GM19438 (cell line): ENCODE measurements around the gene REX1BD.
"Not testable (repeated sequence)": the region's sequence is repeated elsewhere in the genome, so short reads cannot be mapped to it uniquely, and the experiment has no call there.

Source experiments
- ATAC-seq: cut with Tn5 transposase; IDR thresholded peaks from one replicate; pipeline ENCODE4 v1.9.1; 2021; ENCODE audit warnings: low read depth; ENCODE audit not compliant: unreplicated experiment

The REX1BD gene

GRCh38 chr19:18600692-18601397 is 12.2 kb downstream of the REX1BD start:
- ATAC-seq: not testable (repeated sequence)

GRCh38 chr19:18601875-18602274 is 13.3 kb downstream of the REX1BD start:
- ATAC-seq: no peak

GRCh38 chr19:18603255-18603957 is 14.8 kb downstream of the REX1BD start:
- no peak for ATAC-seq

DNA sequence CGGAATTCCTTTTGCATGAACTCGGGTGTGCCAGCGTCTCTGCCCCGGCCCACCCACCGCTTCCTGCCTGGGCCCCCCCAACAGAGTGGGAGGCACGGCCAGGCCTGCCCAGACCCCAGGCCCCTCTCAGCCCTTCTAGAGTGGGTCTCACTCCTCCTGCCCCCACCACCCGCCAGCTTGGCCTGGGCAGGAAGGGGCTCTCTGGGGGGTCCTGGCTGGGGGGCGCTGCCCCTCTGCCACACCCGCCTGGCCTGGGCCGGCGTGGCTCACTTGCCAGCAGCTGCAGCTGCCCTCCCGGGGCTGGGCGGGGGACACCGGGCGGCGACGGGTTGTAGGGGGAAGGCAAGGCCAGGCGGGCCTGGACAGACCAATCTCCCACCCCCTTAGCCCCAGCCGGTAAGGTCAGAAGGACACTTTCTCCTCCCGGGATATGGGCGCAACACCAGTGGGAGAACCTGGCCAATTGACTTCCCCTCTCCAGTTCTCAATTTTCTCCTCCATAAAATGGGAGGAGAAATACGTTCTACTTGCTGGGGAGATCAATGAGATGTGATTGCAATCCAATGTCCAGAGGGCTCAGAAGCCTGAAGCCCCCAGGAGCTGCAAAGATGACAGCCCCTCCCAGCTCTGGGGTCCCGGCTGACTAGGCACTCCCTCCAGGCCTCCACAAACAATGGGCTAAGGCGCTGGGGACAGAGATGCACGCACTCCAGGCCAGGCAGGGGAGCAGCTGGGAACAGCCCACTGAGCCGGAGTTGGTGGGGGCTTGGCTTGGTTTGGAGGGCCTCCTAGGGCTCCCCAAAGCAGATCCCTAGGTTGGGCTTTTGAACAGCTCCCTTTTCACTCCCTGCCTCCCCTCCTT is 15.6 kb downstream of the REX1BD start:
- no peak for ATAC-seq

DNA sequence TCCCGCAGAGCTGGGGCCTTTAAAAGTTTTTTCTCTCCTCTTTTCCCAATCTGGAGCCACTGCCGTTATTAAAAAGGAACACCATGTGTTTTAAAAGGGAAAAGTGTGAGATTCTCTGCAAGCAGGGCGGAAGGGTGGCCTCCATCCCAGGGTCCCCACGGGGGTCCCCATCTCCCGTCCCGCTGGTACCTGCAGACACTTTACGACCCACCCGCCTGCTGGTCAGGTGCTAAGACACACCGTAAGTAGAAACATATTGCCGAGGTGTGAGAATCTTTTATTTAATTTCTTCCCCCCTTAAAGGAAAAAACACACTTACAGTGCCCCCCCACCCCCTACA is 16.2 kb downstream of the REX1BD start:
- ATAC-seq: no peak

- ATAC-seq: no peak
Observed at GRCh38 chr19:18605196-18605545, 16.6 kb downstream of the REX1BD start.

DNA sequence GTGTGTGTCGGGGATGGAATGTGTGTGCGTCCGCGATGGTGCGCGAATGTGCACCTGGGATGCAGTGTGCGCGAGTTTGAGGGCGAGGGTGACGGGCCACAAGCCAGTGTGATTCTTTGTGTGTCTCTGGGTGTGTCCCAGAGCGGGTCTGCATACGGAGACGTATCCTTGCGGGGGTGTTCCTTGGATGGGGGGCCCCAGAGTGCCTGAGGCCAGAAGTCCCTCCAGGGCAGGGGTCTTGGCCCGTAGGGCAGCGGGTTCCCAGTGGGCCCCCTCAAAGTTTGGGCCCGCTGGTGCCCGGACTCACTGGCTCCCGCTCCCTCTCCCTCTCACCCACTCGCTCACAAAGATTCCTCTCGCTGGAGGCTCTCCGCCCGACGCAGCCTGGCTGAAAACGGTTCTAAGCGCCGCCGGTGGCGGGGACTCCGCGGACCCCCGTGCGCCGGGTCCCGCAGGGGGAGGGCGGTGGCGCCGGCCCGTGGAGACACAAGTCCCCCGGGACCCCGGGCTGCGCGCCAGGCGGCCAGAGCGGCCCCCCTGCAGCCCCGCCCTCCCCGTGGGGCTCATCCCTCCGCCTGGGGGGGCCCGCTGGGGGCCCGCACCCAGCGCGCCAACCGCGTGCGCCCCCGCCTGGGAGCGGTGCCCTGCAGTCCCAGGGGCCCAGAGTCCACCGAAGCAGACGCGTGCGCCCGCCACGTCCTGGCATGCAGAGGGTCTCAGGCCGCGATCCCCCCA is 17.1 kb downstream of the REX1BD start:
- no peak for ATAC-seq

- ATAC-seq: no peak
Observed at GRCh38 chr19:18606281-18607225, 18.0 kb downstream of the REX1BD start, which contains the start of gene CRLF1. Gene CRLF1, minus strand, starts transcription at chr19:18606799. Its CDS starts 143 bp downstream, at chr19:18606656.

GRCh38 chr19:18607226-18608101 is 18.9 kb downstream of the REX1BD start:
- no peak for ATAC-seq

DNA sequence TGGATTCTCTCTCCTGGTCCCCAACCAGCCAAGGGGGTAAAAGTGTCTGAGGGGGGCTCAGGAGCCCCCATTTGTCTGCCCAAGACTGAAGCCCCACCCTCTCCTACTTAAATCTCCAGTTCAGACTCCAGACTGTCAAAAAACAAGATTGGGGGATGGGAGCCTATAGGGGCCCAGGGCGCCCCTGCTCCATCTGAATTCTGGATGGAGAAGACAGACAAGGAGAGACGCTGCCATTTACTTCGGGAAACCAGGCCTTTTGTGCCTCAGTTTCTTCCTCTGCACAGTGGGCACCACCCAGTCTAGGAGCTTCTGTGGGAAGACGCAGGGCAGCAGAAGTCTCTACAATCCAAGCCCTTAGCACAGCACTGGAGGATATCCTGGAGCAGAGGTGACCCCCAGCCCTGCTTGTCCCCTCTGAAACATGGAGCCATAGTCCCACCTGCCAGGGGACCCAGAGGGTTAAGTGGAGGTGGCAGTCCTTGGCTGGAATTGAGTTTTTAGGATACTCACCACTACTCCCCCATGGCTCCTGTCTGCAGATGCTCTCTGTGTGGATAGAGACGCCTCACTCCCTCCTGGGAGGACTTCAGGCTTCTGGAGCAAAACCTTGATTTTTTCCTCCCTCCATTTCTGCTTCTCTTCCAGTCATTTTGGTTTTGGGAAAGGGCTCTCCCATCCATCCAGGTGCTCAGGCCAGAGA is 19.7 kb downstream of the REX1BD start:
- ATAC-seq: no peak

- ATAC-seq: no peak
Observed at GRCh38 chr19:18608805-18609716, 20.5 kb downstream of the REX1BD start.

GRCh38 chr19:18609717-18610051 is 21.1 kb downstream of the REX1BD start:
- no peak for ATAC-seq

DNA sequence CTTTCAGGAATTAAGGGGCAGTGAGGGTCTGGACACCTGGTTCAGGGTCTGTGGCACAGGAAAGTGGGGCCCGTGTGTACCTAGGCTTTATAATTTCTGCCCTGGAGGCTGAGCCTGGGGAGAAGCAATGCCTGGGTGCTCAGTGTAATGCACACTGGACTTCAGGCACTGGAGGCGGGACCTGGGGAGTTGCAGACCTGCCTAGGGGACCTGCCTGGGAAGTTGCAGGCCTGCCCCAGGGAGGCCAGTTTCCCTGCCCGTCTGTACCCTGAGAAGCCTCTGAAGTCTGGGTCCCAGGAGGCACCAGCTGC is 21.6 kb downstream of the REX1BD start:
- no peak for ATAC-seq

- ATAC-seq: no peak
Observed at GRCh38 chr19:18610556-18611326, 22.1 kb downstream of the REX1BD start.

DNA sequence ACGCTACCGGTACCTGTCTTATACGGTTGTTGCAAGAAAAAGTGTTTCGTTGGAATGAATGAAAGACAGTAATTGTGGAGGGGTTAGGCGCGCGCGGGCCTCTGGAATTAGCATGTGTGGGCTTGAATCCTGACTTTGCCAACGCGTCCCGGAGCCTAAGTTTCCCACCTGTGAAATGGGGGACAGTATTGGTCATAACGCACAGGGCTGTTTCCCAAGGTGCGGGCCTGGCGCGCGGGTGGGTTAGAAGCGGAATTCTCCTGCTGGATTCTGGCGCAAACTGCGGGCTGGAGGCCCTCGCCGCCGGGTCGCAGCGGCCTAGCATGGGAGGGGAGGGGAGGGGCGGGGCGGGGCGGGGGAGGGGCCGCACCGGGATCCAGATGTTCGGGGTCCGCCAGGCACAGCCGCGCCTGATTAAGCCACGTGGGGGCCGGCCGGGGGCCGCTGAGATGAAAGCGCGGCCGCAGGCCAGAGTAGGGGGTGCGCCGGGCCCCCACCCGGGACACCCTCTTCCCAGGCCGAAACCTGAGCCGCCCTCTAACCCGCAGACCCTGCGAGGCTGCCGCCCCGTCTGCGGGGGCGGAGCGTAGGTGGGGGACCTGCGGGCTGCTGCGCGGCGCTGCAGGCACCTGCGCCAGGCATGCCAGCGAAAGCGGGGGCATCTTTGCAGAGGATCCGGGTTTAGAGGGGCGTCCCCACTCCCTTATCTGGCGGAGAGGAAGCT is 22.9 kb downstream of the REX1BD start:
- ATAC-seq: no peak
